ENCODE data around the gene ITGA2. TPM values are rescaled to one million over a fixed set of nuclear protein-coding genes. Genes with fewer than 3 reads are reported as not detected.

ITGA2 gene
- total RNA-seq, 4 donors from 2014 or later, result 12.0 to 28.5 (median 21.6) TPM

DNA sequence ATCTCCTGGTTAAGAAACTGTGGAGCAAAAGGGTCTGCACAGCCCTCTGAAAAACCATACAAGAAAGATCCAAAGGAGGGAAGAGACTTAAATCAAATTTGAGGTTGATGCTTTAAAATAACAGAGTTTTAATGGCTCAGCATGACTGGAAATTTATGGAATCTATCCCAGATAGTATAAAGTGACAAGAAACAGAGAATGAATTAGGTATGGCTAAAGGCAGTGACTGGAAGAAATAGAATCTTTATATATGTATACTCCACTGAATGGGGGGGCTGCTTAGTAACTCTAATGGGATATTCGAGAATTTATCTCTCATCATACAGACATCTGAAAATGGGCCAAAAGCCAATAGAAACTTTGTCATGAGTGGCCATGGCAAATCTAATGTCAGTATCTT, 138.0 kb downstream of the ITGA2 start:
- intact Hi-C loops (cut with DNase I), result no loop called here

DNA sequence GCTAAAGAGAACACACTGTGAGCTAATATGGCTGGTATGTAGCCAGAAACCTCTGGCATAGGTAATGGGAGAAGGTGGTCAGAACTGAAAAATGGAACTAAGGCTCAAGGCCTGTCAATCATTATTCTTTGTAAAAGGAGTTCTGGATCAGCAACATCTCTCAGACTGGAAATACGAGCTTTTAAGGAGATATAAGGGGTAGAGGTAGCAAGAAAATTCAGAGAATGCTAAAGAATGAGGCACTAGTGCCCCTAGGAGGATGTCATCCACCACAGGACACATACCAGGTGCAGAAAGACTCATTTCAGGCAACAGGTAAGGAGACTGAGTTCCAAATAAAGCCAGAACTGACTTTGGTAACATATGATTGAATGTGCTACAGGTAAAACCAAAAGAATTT, 139.3 kb downstream of the ITGA2 start:
- H3K4me1 ChIP-seq, result no peaks in the 10 kb centered on the region
- H3K36me3 ChIP-seq, result no peaks in the 10 kb centered on the region
- no peak for TF ChIP-seq POLR2A (IDR thresholded peaks at IDR 0.05)
- TF ChIP-seq, protein P1, sequence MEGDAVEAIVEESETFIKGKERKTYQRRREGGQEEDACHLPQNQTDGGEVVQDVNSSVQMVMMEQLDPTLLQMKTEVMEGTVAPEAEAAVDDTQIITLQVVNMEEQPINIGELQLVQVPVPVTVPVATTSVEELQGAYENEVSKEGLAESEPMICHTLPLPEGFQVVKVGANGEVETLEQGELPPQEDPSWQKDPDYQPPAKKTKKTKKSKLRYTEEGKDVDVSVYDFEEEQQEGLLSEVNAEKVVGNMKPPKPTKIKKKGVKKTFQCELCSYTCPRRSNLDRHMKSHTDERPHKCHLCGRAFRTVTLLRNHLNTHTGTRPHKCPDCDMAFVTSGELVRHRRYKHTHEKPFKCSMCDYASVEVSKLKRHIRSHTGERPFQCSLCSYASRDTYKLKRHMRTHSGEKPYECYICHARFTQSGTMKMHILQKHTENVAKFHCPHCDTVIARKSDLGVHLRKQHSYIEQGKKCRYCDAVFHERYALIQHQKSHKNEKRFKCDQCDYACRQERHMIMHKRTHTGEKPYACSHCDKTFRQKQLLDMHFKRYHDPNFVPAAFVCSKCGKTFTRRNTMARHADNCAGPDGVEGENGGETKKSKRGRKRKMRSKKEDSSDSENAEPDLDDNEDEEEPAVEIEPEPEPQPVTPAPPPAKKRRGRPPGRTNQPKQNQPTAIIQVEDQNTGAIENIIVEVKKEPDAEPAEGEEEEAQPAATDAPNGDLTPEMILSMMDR (IDR thresholded peaks at IDR 0.05), result no peak
- 62 to 70% methylated on average over 1 of the region's 1 CpG for WGBS, 2 donors
- H3K27ac ChIP-seq, result no peak overlapping the region
- no peak for DNase-seq
- no peaks in the 10 kb centered on the region for H3K9me3 ChIP-seq
- no peak overlapping the region for H3K4me3 ChIP-seq
- H3K27me3 ChIP-seq, result no peaks in the 10 kb centered on the region
- intact Hi-C loops (cut with DNase I), result no loop called here

More for the DNA sequence above, 138.0 kb downstream of the ITGA2 start:
- Histone ChIP-seq H3K9me3 (no peaks in the 10 kb centered on the region), H3K4me3 (no peak overlapping the region), H3K36me3 (no peaks in the 10 kb centered on the region), H3K27ac (no peak overlapping the region), H3K4me1 (no peaks in the 10 kb centered on the region), H3K27me3 (no peaks in the 10 kb centered on the region)
- DNase-seq, result no peak
- no peak for TF ChIP-seq POLR2A (IDR thresholded peaks at IDR 0.05)
- TF ChIP-seq, protein P1 (IDR thresholded peaks at IDR 0.05), result no peak
- WGBS, 2 donors, result 64 to 90% methylated on average over 1 of the region's 1 CpG

DNA sequence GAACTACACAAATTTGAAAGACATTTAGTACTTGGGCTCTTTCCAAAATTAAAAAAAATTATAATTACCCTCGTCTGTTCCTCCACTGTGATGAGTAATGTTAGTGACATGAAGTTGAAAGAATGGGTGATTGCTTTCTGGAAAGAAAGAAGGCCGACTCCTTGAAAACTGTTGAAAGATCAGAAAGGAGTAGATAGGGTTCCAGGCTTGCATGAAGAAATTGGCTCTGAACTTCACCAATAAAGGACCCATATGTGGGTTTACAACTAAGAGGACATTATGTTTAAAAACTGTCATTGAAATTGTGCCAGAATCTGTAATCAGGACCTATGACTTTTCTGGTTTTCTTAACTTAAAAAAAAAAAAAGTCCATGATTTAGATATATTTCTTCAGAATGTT, 141.1 kb downstream of the ITGA2 start:
- no peak for DNase-seq
- 18 to 26% methylated on average over 2 of the region's 2 CpGs for WGBS, 2 donors
- no peak for TF ChIP-seq POLR2A (IDR thresholded peaks at IDR 0.05)
- TF ChIP-seq, protein P1 (IDR thresholded peaks at IDR 0.05), result no peak
- H3K27me3 ChIP-seq, result no peaks in the 10 kb centered on the region
- H3K4me3 ChIP-seq, result no peak overlapping the region
- H3K4me1 ChIP-seq, result no peaks in the 10 kb centered on the region
- intact Hi-C loops (cut with DNase I), result no loop called here
- H3K9me3 ChIP-seq, result no peaks in the 10 kb centered on the region
- H3K36me3 ChIP-seq, result no peaks in the 10 kb centered on the region
- H3K27ac ChIP-seq, result no peak overlapping the region

DNA sequence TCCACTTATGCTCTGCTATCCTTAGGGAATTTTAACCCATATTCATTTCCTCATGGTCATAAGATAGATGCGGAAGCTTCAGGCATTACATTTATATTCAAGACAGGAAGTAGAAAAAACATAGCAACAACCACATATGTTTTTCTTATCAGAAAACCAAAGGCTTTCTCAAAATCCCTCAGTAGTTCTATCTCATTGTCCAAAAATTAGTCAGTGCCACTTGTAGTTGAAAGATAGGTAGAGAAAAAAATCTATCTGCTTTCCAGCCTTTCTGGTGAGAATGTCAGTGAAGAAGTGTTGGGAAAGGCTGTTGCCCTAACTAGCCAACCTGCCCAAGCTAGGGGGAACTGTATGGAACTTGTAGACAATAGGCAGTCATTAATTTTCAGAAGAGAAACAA, 143.9 kb downstream of the ITGA2 start:
- Histone ChIP-seq H3K27ac (no peak overlapping the region), H3K36me3 (no peaks in the 10 kb centered on the region), H3K4me3 (no peak overlapping the region), H3K9me3 (no peaks in the 10 kb centered on the region), H3K4me1 (no peaks in the 10 kb centered on the region), H3K27me3 (no peaks in the 10 kb centered on the region)
- intact Hi-C loops (cut with DNase I), result no loop called here
- 81 to 100% methylated on average over 1 of the region's 1 CpG for WGBS, 2 donors
- TF ChIP-seq, protein P1 (IDR thresholded peaks at IDR 0.05), result no peak
- TF ChIP-seq POLR2A (IDR thresholded peaks at IDR 0.05), result no peak
- no peak for DNase-seq

Other genes starting within 250 kb of the ITGA2 start
- gene ITGA1, start 201.4 kb upstream of the ITGA2 start, total RNA-seq, result 10 to 100 TPM in 3 of 4 donors, 1 to 10 TPM in 1; 9.3 to 88.9 (median 17.6) TPM
- gene PELO, start 201.4 kb upstream of the ITGA2 start, total RNA-seq, result 10 to 100 TPM; 10.4 to 25.6 (median 14.6) TPM
- gene MOCS2, start 120.4 kb downstream of the ITGA2 start, total RNA-seq, result 10 to 100 TPM; 13.2 to 29.6 (median 25.4) TPM